ENCODE results near the gene THSD1. TPM values are rescaled to one million over a fixed set of nuclear protein-coding genes. Genes with fewer than 3 reads are reported as not detected.

The THSD1 gene
- total RNA-seq, 1 donor from 2014 or later: 4.8 TPM

- TF ChIP-seq CTCF (IDR thresholded peaks at IDR 0.05; ENCODE audit: insufficient read depth, low read length, poor library complexity, severe bottlenecking): no peak
- no peaks in the 10 kb centered on the region for H3K36me3 ChIP-seq (ENCODE audit: control insufficient read depth, insufficient read depth, low read length)
- H3K4me3 ChIP-seq (ENCODE audit: low read depth, low read length): no peak overlapping the region
- no peak for DNase-seq (ENCODE audit: low read depth)
- H3K27me3 ChIP-seq (ENCODE audit: control insufficient read depth, insufficient read depth, low read length): no peaks in the 10 kb centered on the region
Observed at GRCh38 chr13:52451135-52451804, 45.3 kb upstream of the THSD1 start.

- TF ChIP-seq CTCF (IDR thresholded peaks at IDR 0.05; ENCODE audit: insufficient read depth, low read length, poor library complexity, severe bottlenecking): no peak
- Histone ChIP-seq H3K36me3 (ENCODE audit: control insufficient read depth, insufficient read depth, low read length) (no peaks in the 10 kb centered on the region), H3K27me3 (ENCODE audit: control insufficient read depth, insufficient read depth, low read length) (no peaks in the 10 kb centered on the region), H3K4me3 (ENCODE audit: low read depth, low read length) (no peak overlapping the region)
- DNase-seq (ENCODE audit: low read depth): no peak
Observed at GRCh38 chr13:52450793-52451116, 44.8 kb upstream of the THSD1 start.

- DNase-seq (ENCODE audit: low read depth): peak; percentile 54
- H3K4me3 ChIP-seq (ENCODE audit: low read depth, low read length): peak within 1 kb of the TSS; percentile 71
Observed at GRCh38 chr13:52450012-52450792, 44.2 kb upstream of the THSD1 start, which contains the start of gene VPS36. Gene VPS36, minus strand, starts transcription at chr13:52450634. Its CDS starts 40 bp downstream, at chr13:52450594.

GRCh38 chr13:52449331-52450011 is 43.5 kb upstream of the THSD1 start:
- no peaks in the 10 kb centered on the region for H3K27me3 ChIP-seq (ENCODE audit: control insufficient read depth, insufficient read depth, low read length)
- no peaks in the 10 kb centered on the region for H3K36me3 ChIP-seq (ENCODE audit: control insufficient read depth, insufficient read depth, low read length)
- no peak for DNase-seq (ENCODE audit: low read depth)
- peak overlapping the region; percentile 71 for H3K4me3 ChIP-seq (ENCODE audit: low read depth, low read length)
- no peak for TF ChIP-seq CTCF (IDR thresholded peaks at IDR 0.05; ENCODE audit: insufficient read depth, low read length, poor library complexity, severe bottlenecking)

More at GRCh38 chr13:52450012-52450792, 44.2 kb upstream of the THSD1 start, which contains the start of gene VPS36:
- Histone ChIP-seq H3K36me3 (ENCODE audit: control insufficient read depth, insufficient read depth, low read length) (no peaks in the 10 kb centered on the region), H3K27me3 (ENCODE audit: control insufficient read depth, insufficient read depth, low read length) (no peaks in the 10 kb centered on the region)
- TF ChIP-seq CTCF (IDR thresholded peaks at IDR 0.05; ENCODE audit: insufficient read depth, low read length, poor library complexity, severe bottlenecking): peak; percentile 73

GRCh38 chr13:52447815-52448552 is 42.0 kb upstream of the THSD1 start:
- TF ChIP-seq CTCF (IDR thresholded peaks at IDR 0.05; ENCODE audit: insufficient read depth, low read length, poor library complexity, severe bottlenecking): no peak
- H3K27me3 ChIP-seq (ENCODE audit: control insufficient read depth, insufficient read depth, low read length): no peaks in the 10 kb centered on the region
- H3K4me3 ChIP-seq (ENCODE audit: low read depth, low read length): no peak overlapping the region
- DNase-seq (ENCODE audit: low read depth): no peak
- no peaks in the 10 kb centered on the region for H3K36me3 ChIP-seq (ENCODE audit: control insufficient read depth, insufficient read depth, low read length)
